Upper lobe of right lung (tissue), 1 donor: Measurements from ENCODE around the gene SSC5D. TPM values are rescaled to one million over a fixed set of nuclear protein-coding genes. Genes with fewer than 3 reads are reported as not detected.

Source experiments
- ATAC-seq: fragments of 200-7000 bp; cut with Tn5 transposase; one replicate; pipeline ENCODE4 v1.9.1; 2020; ENCODE audit warnings: mild to moderate bottlenecking, moderate library complexity
- DNase-seq: peaks from one replicate; pipeline ENCODE4 v3.0.0-alpha.2; 2020
- H3K27ac ChIP-seq: fragments of 200-600 bp; one replicate; pipeline ENCODE4 v1.8.0; 2022
- H3K27me3 ChIP-seq: fragments of 200-600 bp; one replicate; pipeline ENCODE4 v1.8.0; 2022; ENCODE audit warnings: mild to moderate bottlenecking
- H3K36me3 ChIP-seq: fragments of 200-600 bp; one replicate; pipeline ENCODE4 v1.8.0; 2022
- H3K4me1 ChIP-seq: fragments of 200-600 bp; one replicate; pipeline ENCODE4 v1.8.0; 2022
- H3K4me3 ChIP-seq: fragments of 200-600 bp; one replicate; pipeline ENCODE4 v1.8.0; 2022; ENCODE audit warnings: mild to moderate bottlenecking
- H3K9me3 ChIP-seq: fragments of 200-600 bp; one replicate; pipeline ENCODE4 v1.8.0; 2022
- CTCF ChIP-seq: fragments of 200-600 bp; IDR thresholded peaks from one replicate; pipeline ENCODE4 v1.8.0; 2022; ENCODE audit warnings: antibody characterized with exemption
- intact Hi-C: fragments of 100-400 bp; cut with DNase I; formaldehyde crosslinking; loops from one replicate; pipeline ENCODE4 v1.11.0; 2022
- total RNA-seq: library from RNA; stranded (reverse); fragmentation: NEBNext Ultra II Directional; extraction: Animal tissue kit (Norgen Biotek cat#: 25700); gene quantifications from one replicate; pipeline ENCODE4 v1.2.1, GENCODE V29; 2021
- donor health status: DM: no; HTN: yes; CAD: no; lungs with severe emphysema.

Gene SSC5D
- total RNA-seq, 1 donor from 2014 or later: 6.0 TPM

GRCh38 chr19:55461974-55462626 lies 26.1 kb upstream of the SSC5D start:
- ATAC-seq: no peak

GRCh38 chr19:55462722-55463121 lies 25.5 kb upstream of the SSC5D start:
- DNase-seq: no peak
- ATAC-seq: no peak
- H3K9me3 ChIP-seq: no peaks in the 10 kb centered on the region
- peak overlapping the region; percentile 73 for H3K4me3 ChIP-seq
- TF ChIP-seq CTCF: no peak
- H3K27me3 ChIP-seq: no peaks in the 10 kb centered on the region
- H3K4me1 ChIP-seq: peaks cover 5% of the 10 kb centered on the region
- intact Hi-C loops: no loop called here
- no peak overlapping the region for H3K27ac ChIP-seq
- H3K36me3 ChIP-seq: no peaks in the 10 kb centered on the region

More at GRCh38 chr19:55461974-55462626, 26.1 kb upstream of the SSC5D start:
- Histone ChIP-seq H3K4me3 (peak overlapping the region; percentile 73), H3K4me1 (no peaks in the 10 kb centered on the region), H3K9me3 (no peaks in the 10 kb centered on the region), H3K36me3 (no peaks in the 10 kb centered on the region), H3K27ac (peak overlapping the region; percentile 86), H3K27me3 (no peaks in the 10 kb centered on the region)
- intact Hi-C loops: no loop called here
- no peak for DNase-seq
- TF ChIP-seq CTCF: no peak

GRCh38 chr19:55463583-55464031 lies 24.6 kb upstream of the SSC5D start:
- Histone ChIP-seq H3K27me3 (no peaks in the 10 kb centered on the region), H3K27ac (no peak overlapping the region), H3K4me3 (no peak overlapping the region), H3K36me3 (no peaks in the 10 kb centered on the region), H3K4me1 (peaks cover 8% of the 10 kb centered on the region), H3K9me3 (no peaks in the 10 kb centered on the region)
- TF ChIP-seq CTCF: no peak
- intact Hi-C loops: no loop called here
- DNase-seq (no peak), ATAC-seq (no peak)

- TF ChIP-seq CTCF: no peak
- Histone ChIP-seq H3K27ac (no peak overlapping the region), H3K4me3 (no peak overlapping the region), H3K36me3 (no peaks in the 10 kb centered on the region), H3K9me3 (no peaks in the 10 kb centered on the region), H3K27me3 (no peaks in the 10 kb centered on the region), H3K4me1 (peaks cover 8% of the 10 kb centered on the region)
- ATAC-seq (no peak), DNase-seq (no peak)
- intact Hi-C loops: no loop called here
Observed at GRCh38 chr19:55464039-55464661, 24.1 kb upstream of the SSC5D start.

- H3K4me1 ChIP-seq: peaks cover 8% of the 10 kb centered on the region
- no peak for DNase-seq
- H3K9me3 ChIP-seq: no peaks in the 10 kb centered on the region
- H3K36me3 ChIP-seq: no peaks in the 10 kb centered on the region
- no peak within 1 kb of the TSS for H3K4me3 ChIP-seq
- ATAC-seq: no peak
- intact Hi-C loops: no loop called here
- no peak for TF ChIP-seq CTCF
- H3K27me3 ChIP-seq: no peaks in the 10 kb centered on the region
- no peak within 1 kb of the TSS for H3K27ac ChIP-seq
Observed at GRCh38 chr19:55464662-55465054, 23.6 kb upstream of the SSC5D start, which contains the start of gene C19orf85. Gene C19orf85, minus strand, starts transcription at chr19:55464751. Its CDS starts 197 bp downstream, at chr19:55464554.
